ENCODE results near the gene SCAND1.

The SCAND1 gene

GRCh38 chr20:35985806-35986205 lies 31.5 kb upstream of the SCAND1 start:
- Histone ChIP-seq H3K27ac (no peak overlapping the region), H3K36me3 (no peaks in the 10 kb centered on the region), H3K27me3 (no peaks in the 10 kb centered on the region), H4K20me1 (no peaks in the 10 kb centered on the region), H3K9ac (no peak overlapping the region), H3K4me2 (no peak overlapping the region), H3K9me3 (replicated peaks in 1 of 11) (no peaks in the 10 kb centered on the region), H3K4me3 (no peak overlapping the region), H3K4me1 (peaks cover 0 to 21% (median 0%) of the 10 kb centered on the region in 10 experiments; a peak in 9 of 20 replicates)
- TF ChIP-seq Cebpa-rat (IDR thresholded peaks at IDR 0.05), result no peak

GRCh38 chr20:35984382-35984781 lies 30.1 kb upstream of the SCAND1 start:
- TF ChIP-seq Cebpa-rat (IDR thresholded peaks at IDR 0.05), result no peak
- Histone ChIP-seq H3K9me3 (replicated peaks in 1 of 11) (no peaks in the 10 kb centered on the region), H3K27me3 (no peaks in the 10 kb centered on the region), H3K4me1 (peaks cover 0 to 32% (median 6%) of the 10 kb centered on the region in 10 experiments; a peak in 12 of 20 replicates), H3K9ac (no peak overlapping the region), H3K4me2 (peak overlapping the region in 3 of 11 experiments; percentile 15 to 59 (median 28); a peak in 5 of 22 replicates), H3K27ac (no peak overlapping the region), H3K4me3 (no peak overlapping the region), H3K36me3 (no peaks in the 10 kb centered on the region), H4K20me1 (no peaks in the 10 kb centered on the region)

GRCh38 chr20:35981969-35982368 lies 27.7 kb upstream of the SCAND1 start:
- Histone ChIP-seq H3K36me3 (no peaks in the 10 kb centered on the region), H3K27ac (peak overlapping the region in 1 of 11 experiments; percentile 9; a peak in 1 of 22 replicates), H3K9me3 (replicated peaks in 1 of 11) (no peaks in the 10 kb centered on the region), H3K9ac (no peak overlapping the region), H3K27me3 (no peaks in the 10 kb centered on the region), H3K4me1 (peaks cover 0 to 56% (median 29%) of the 10 kb centered on the region in 10 experiments; a peak in 16 of 20 replicates), H3K4me3 (no peak overlapping the region), H4K20me1 (no peaks in the 10 kb centered on the region), H3K4me2 (peak overlapping the region in 2 of 11 experiments; percentile 30 to 46; a peak in 5 of 22 replicates)
- no peak for TF ChIP-seq Cebpa-rat (IDR thresholded peaks at IDR 0.05)

GRCh38 chr20:35979544-35979943 lies 25.2 kb upstream of the SCAND1 start:
- H3K27ac ChIP-seq, result peak overlapping the region in 6 of 11 experiments; percentile 7 to 83 (median 70); a peak in 8 of 22 replicates
- H3K27me3 ChIP-seq, result no peaks in the 10 kb centered on the region
- peaks cover 0 to 70% (median 29%) of the 10 kb centered on the region in 10 experiments; a peak in 16 of 20 replicates for H3K4me1 ChIP-seq
- no peaks in the 10 kb centered on the region for H3K9me3 ChIP-seq (replicated peaks in 1 of 11)
- TF ChIP-seq Cebpa-rat (IDR thresholded peaks at IDR 0.05), result no peak
- peak overlapping the region in 3 of 11 experiments; percentile 14 to 42 (median 20); a peak in 3 of 22 replicates for H3K9ac ChIP-seq
- no peaks in the 10 kb centered on the region for H4K20me1 ChIP-seq
- peak overlapping the region in 6 of 11 experiments; percentile 60 to 78 (median 72); a peak in 12 of 22 replicates for H3K4me2 ChIP-seq
- no peaks in the 10 kb centered on the region for H3K36me3 ChIP-seq
- H3K4me3 ChIP-seq, result no peak overlapping the region

- H4K20me1 ChIP-seq, result no peaks in the 10 kb centered on the region
- H3K4me3 ChIP-seq, result peak overlapping the region in 1 of 10 experiments; percentile 13; a peak in 1 of 20 replicates
- H3K9ac ChIP-seq, result peak overlapping the region in 6 of 11 experiments; percentile 6 to 58 (median 44); a peak in 8 of 22 replicates
- peak in 10 of 11 experiments; percentile 37 to 92 (median 76); a peak in 18 of 22 replicates for TF ChIP-seq Cebpa-rat (IDR thresholded peaks at IDR 0.05)
- peak overlapping the region in 10 of 11 experiments; percentile 15 to 78 (median 63); a peak in 18 of 22 replicates for H3K4me2 ChIP-seq
- no peaks in the 10 kb centered on the region for H3K36me3 ChIP-seq
- H3K4me1 ChIP-seq, result peaks cover 0 to 70% (median 29%) of the 10 kb centered on the region in 10 experiments; a peak in 16 of 20 replicates
- H3K27ac ChIP-seq, result peak overlapping the region in 10 of 11 experiments; percentile 49 to 83 (median 68); a peak in 21 of 22 replicates
- H3K27me3 ChIP-seq, result no peaks in the 10 kb centered on the region
- no peaks in the 10 kb centered on the region for H3K9me3 ChIP-seq (replicated peaks in 1 of 11)
These were observed 23.8 kb upstream of the SCAND1 start for GRCh38 chr20:35978041-35978513.

GRCh38 chr20:35975576-35976373 lies 21.5 kb upstream of the SCAND1 start:
- Histone ChIP-seq H3K36me3 (no peaks in the 10 kb centered on the region), H3K9me3 (replicated peaks in 1 of 11) (peaks cover 0 to 7% (median 0%) of the 10 kb centered on the region in 11 experiments; a peak in 4 of 22 replicates)

GRCh38 chr20:35974256-35974655 lies 20.0 kb upstream of the SCAND1 start:
- Histone ChIP-seq H3K9me3 (replicated peaks in 1 of 11) (peaks cover 0 to 7% (median 0%) of the 10 kb centered on the region in 11 experiments; a peak in 4 of 22 replicates), H4K20me1 (no peaks in the 10 kb centered on the region), H3K36me3 (no peaks in the 10 kb centered on the region), H3K4me2 (no peak overlapping the region), H3K27ac (no peak overlapping the region), H3K27me3 (no peaks in the 10 kb centered on the region), H3K4me3 (no peak overlapping the region), H3K4me1 (peaks cover 0 to 46% (median 22%) of the 10 kb centered on the region in 10 experiments; a peak in 16 of 20 replicates), H3K9ac (no peak overlapping the region)
- no peak for TF ChIP-seq Cebpa-rat (IDR thresholded peaks at IDR 0.05)

More at GRCh38 chr20:35975576-35976373, 21.5 kb upstream of the SCAND1 start:
- TF ChIP-seq Cebpa-rat (IDR thresholded peaks at IDR 0.05), result no peak
- Histone ChIP-seq H3K27ac (peak overlapping the region in 4 of 11 experiments; percentile 9 to 83 (median 59); a peak in 7 of 22 replicates), H3K9ac (no peak overlapping the region), H4K20me1 (no peaks in the 10 kb centered on the region), H3K4me1 (peaks cover 0 to 58% (median 29%) of the 10 kb centered on the region in 10 experiments; a peak in 16 of 20 replicates), H3K4me3 (no peak overlapping the region), H3K27me3 (no peaks in the 10 kb centered on the region), H3K4me2 (peak overlapping the region in 4 of 11 experiments; percentile 4 to 78 (median 58); a peak in 6 of 22 replicates)

- no peak overlapping the region for H3K4me3 ChIP-seq
- no peaks in the 10 kb centered on the region for H4K20me1 ChIP-seq
- no peaks in the 10 kb centered on the region for H3K27me3 ChIP-seq
- no peak for TF ChIP-seq Cebpa-rat (IDR thresholded peaks at IDR 0.05)
- no peaks in the 10 kb centered on the region for H3K36me3 ChIP-seq
- no peak overlapping the region for H3K27ac ChIP-seq
- H3K4me2 ChIP-seq, result no peak overlapping the region
- no peak overlapping the region for H3K9ac ChIP-seq
- H3K4me1 ChIP-seq, result peaks cover 0 to 28% (median 4%) of the 10 kb centered on the region in 10 experiments; a peak in 12 of 20 replicates
- H3K9me3 ChIP-seq (replicated peaks in 1 of 11), result peaks cover 0 to 7% (median 0%) of the 10 kb centered on the region in 11 experiments; a peak in 4 of 22 replicates
These were observed 18.2 kb upstream of the SCAND1 start for GRCh38 chr20:35972462-35972861.

GRCh38 chr20:35971981-35972380 lies 17.7 kb upstream of the SCAND1 start:
- H3K4me1 ChIP-seq, result peaks cover 0 to 23% (median 0%) of the 10 kb centered on the region in 10 experiments; a peak in 8 of 20 replicates
- no peak overlapping the region for H3K27ac ChIP-seq
- no peak overlapping the region for H3K9ac ChIP-seq

More at GRCh38 chr20:35971981-35972380, 17.7 kb upstream of the SCAND1 start:
- H3K27me3 ChIP-seq, result no peaks in the 10 kb centered on the region
- H3K36me3 ChIP-seq, result no peaks in the 10 kb centered on the region
- no peak overlapping the region for H3K4me3 ChIP-seq
- TF ChIP-seq Cebpa-rat (IDR thresholded peaks at IDR 0.05), result no peak
- H3K9me3 ChIP-seq (replicated peaks in 1 of 11), result peaks cover 0 to 7% (median 0%) of the 10 kb centered on the region in 11 experiments; a peak in 4 of 22 replicates
- no peaks in the 10 kb centered on the region for H4K20me1 ChIP-seq
- no peak overlapping the region for H3K4me2 ChIP-seq
